ENCODE measurements around the gene P2RY6. TPM values are rescaled to one million over a fixed set of nuclear protein-coding genes. Genes with fewer than 3 reads are reported as not detected.

Gene P2RY6
- total RNA-seq, 2 donors from 2014 or later = 7.7 to 13.4 TPM

- no peak for TF ChIP-seq CTCF (IDR thresholded peaks at IDR 0.05)
Measured at GRCh38 chr11:73239111-73239521, 33.0 kb upstream of the P2RY6 start.

GRCh38 chr11:73239571-73240189, 32.5 kb upstream of the P2RY6 start:
- no peak for DNase-seq (ENCODE audit: low spot score)

More at GRCh38 chr11:73239111-73239521, 33.0 kb upstream of the P2RY6 start:
- no peak overlapping the region for H3K4me3 ChIP-seq
- no peaks in the 10 kb centered on the region for H3K36me3 ChIP-seq
- peaks cover 7 to 56% of the 10 kb centered on the region in 2 donors for H3K4me1 ChIP-seq (ENCODE audit: control insufficient read depth in 1 of 2, low read depth in 2 of 2)
- no peak for DNase-seq (ENCODE audit: low spot score)
- no peaks in the 10 kb centered on the region for H3K27me3 ChIP-seq (replicated peaks; ENCODE audit: insufficient read depth)
- no peak for ATAC-seq (ENCODE audit: insufficient number of reproducible peaks, low FRiP score, low read depth)
- H3K27ac ChIP-seq = peak overlapping the region; percentile 7 to 37
- no peaks in the 10 kb centered on the region for H3K9me3 ChIP-seq

GRCh38 chr11:73240190-73240781, 31.9 kb upstream of the P2RY6 start:
- Histone ChIP-seq H3K36me3 (no peaks in the 10 kb centered on the region), H3K4me3 (no peak overlapping the region), H3K4me1 (ENCODE audit: control insufficient read depth in 1 of 2, low read depth in 2 of 2) (peaks cover 7 to 56% of the 10 kb centered on the region in 2 donors), H3K27me3 (replicated peaks; ENCODE audit: insufficient read depth) (no peaks in the 10 kb centered on the region), H3K27ac (peak overlapping the region; percentile 10 to 37), H3K9me3 (no peaks in the 10 kb centered on the region)
- DNase-seq (ENCODE audit: low spot score) (peak; percentile 45), ATAC-seq (ENCODE audit: insufficient number of reproducible peaks, low FRiP score, low read depth) (peak; percentile 44)
- no peak for TF ChIP-seq CTCF (IDR thresholded peaks at IDR 0.05)

More at GRCh38 chr11:73239571-73240189, 32.5 kb upstream of the P2RY6 start:
- no peaks in the 10 kb centered on the region for H3K9me3 ChIP-seq
- H3K4me1 ChIP-seq (ENCODE audit: control insufficient read depth in 1 of 2, low read depth in 2 of 2) = peaks cover 7 to 56% of the 10 kb centered on the region in 2 donors
- no peak overlapping the region for H3K4me3 ChIP-seq
- TF ChIP-seq CTCF (IDR thresholded peaks at IDR 0.05) = no peak
- H3K27ac ChIP-seq = peak overlapping the region in 1 of 2 donors; percentile 37
- peak; percentile 24 for ATAC-seq (ENCODE audit: insufficient number of reproducible peaks, low FRiP score, low read depth)
- H3K36me3 ChIP-seq = no peaks in the 10 kb centered on the region
- no peaks in the 10 kb centered on the region for H3K27me3 ChIP-seq (replicated peaks; ENCODE audit: insufficient read depth)

- no peak for TF ChIP-seq CTCF (IDR thresholded peaks at IDR 0.05)
- ATAC-seq (ENCODE audit: insufficient number of reproducible peaks, low FRiP score, low read depth) = no peak
- Histone ChIP-seq H3K36me3 (no peaks in the 10 kb centered on the region), H3K27ac (no peak overlapping the region), H3K4me3 (no peak overlapping the region), H3K27me3 (replicated peaks; ENCODE audit: insufficient read depth) (no peaks in the 10 kb centered on the region), H3K4me1 (ENCODE audit: control insufficient read depth in 1 of 2, low read depth in 2 of 2) (peaks cover 7 to 66% of the 10 kb centered on the region in 2 donors), H3K9me3 (no peaks in the 10 kb centered on the region)
- DNase-seq (ENCODE audit: low spot score) = no peak
Measured at GRCh38 chr11:73241300-73241699, 30.8 kb upstream of the P2RY6 start.

GRCh38 chr11:73242251-73243092, 29.7 kb upstream of the P2RY6 start:
- DNase-seq (ENCODE audit: low spot score) (no peak), ATAC-seq (ENCODE audit: insufficient number of reproducible peaks, low FRiP score, low read depth) (peak; percentile 31)
- TF ChIP-seq CTCF (IDR thresholded peaks at IDR 0.05) = peak; percentile 89
- no peaks in the 10 kb centered on the region for H3K27me3 ChIP-seq (replicated peaks; ENCODE audit: insufficient read depth)
- peak overlapping the region; percentile 37 for H3K4me3 ChIP-seq
- H3K9me3 ChIP-seq = no peaks in the 10 kb centered on the region
- H3K36me3 ChIP-seq = no peaks in the 10 kb centered on the region
- H3K4me1 ChIP-seq (ENCODE audit: control insufficient read depth in 1 of 2, low read depth in 2 of 2) = peaks cover 6 to 61% of the 10 kb centered on the region in 2 donors
- peak overlapping the region in 1 of 2 donors; percentile 22 for H3K27ac ChIP-seq
